H1 (cell line): ENCODE results near the gene MED31. TPM values are rescaled to one million over a fixed set of nuclear protein-coding genes. Genes with fewer than 3 reads are reported as not detected.

Experiments
- CTCF ChIA-PET: fragments of 300-600 bp; sonication (Branson Sonifier 250); formaldehyde crosslinking; loops from one replicate; lab custom pipeline; 2021; ENCODE audit not compliant: partially characterized antibody; lab: Charles Lee
- POLR2A ChIA-PET: fragments of 300-600 bp; sonication (Branson Sonifier 250); formaldehyde crosslinking; loops from one replicate; lab custom pipeline; 2021; ENCODE audit warnings: inconsistent platforms; ENCODE audit not compliant: partially characterized antibody; lab: Charles Lee
- DNase-seq, 2 experiments: peaks; one replicate each; pipeline versions ENCODE4 v3.0.0 to v3.0.0-alpha.2; 2010 to 2022; ENCODE audit warnings: low spot score in 2 of 2, low read depth in 1 of 2, mixed read lengths in 1 of 2
- FAIRE-seq: peaks from 2 replicates; lab custom pipeline; 2011; peaks lifted over from hg19 to GRCh38; lab: Jason Lieb, UNC
- H2AFZ ChIP-seq: 2 replicates; pipeline ENCODE4 v1.8.1; 2012; ENCODE audit warnings: low read length, inconsistent platforms
- H2AK5ac ChIP-seq: 2 replicates; pipeline ENCODE4 v1.6.1; 2013; ENCODE audit warnings: low read depth, low read length
- H2BK120ac ChIP-seq: replicated peaks from 2 replicates; pipeline ENCODE3; 2013; ENCODE audit warnings: low read depth, low read length, inconsistent platforms
- H2BK12ac ChIP-seq: 2 replicates; pipeline ENCODE4 v1.6.1; 2013; ENCODE audit warnings: low read depth, low read length
- H2BK15ac ChIP-seq: 2 replicates; pipeline ENCODE4 v1.6.1; 2013; ENCODE audit warnings: low read length
- H2BK20ac ChIP-seq: 2 replicates; pipeline ENCODE4 v1.6.1; 2013; ENCODE audit warnings: low read length
- H2BK5ac ChIP-seq: 2 replicates; pipeline ENCODE4 v1.6.1; 2013; ENCODE audit warnings: low read depth, low read length
- H3K14ac ChIP-seq: 2 replicates; pipeline ENCODE4 v1.6.1; 2013; ENCODE audit warnings: inconsistent platforms; ENCODE audit not compliant: insufficient read length
- H3K18ac ChIP-seq: 2 replicates; pipeline ENCODE4 v1.6.1; 2013; ENCODE audit warnings: low read length; ENCODE audit errors: extremely low read depth
- H3K23ac ChIP-seq: 2 replicates; pipeline ENCODE4 v1.6.1; 2013; ENCODE audit warnings: inconsistent platforms; ENCODE audit not compliant: insufficient read length
- H3K23me2 ChIP-seq: 2 replicates; pipeline ENCODE4 v1.6.1; 2013; ENCODE audit warnings: low read depth, low read length
- H3K27ac ChIP-seq: 2 replicates; pipeline ENCODE4 v1.6.1; 2011; ENCODE audit warnings: low read depth, low read length, inconsistent platforms
- H3K27me3 ChIP-seq, 4 experiments: replicated peaks in 1 of 4; 1 replicate in 1 of 4; 2 replicates in 3 of 4; pipeline versions ENCODE4 v1.6.1 to v1.8.1; 2011 to 2013; ENCODE audit warnings: low read length in 3 of 4, mild to moderate bottlenecking in 3 of 4, inconsistent platforms in 2 of 4, mixed read lengths in 2 of 4, moderate library complexity in 1 of 4; ENCODE audit not compliant: control insufficient read depth in 3 of 4, insufficient read depth in 3 of 4; ENCODE audit errors: extremely low read depth in 1 of 4
- H3K36me3 ChIP-seq, 4 experiments: 2 replicates each; pipeline versions ENCODE4 v1.6.1 to v1.8.1; 2011 to 2013; ENCODE audit warnings: mild to moderate bottlenecking in 4 of 4, low read length in 3 of 4, moderate library complexity in 2 of 4, control low read depth in 1 of 4, inconsistent platforms in 1 of 4; ENCODE audit not compliant: insufficient read depth in 4 of 4, control insufficient read depth in 2 of 4
- H3K4ac ChIP-seq: replicated peaks from 2 replicates; pipeline ENCODE3; 2013; ENCODE audit warnings: low read length, low read depth, mixed read lengths, inconsistent platforms; ENCODE audit not compliant: insufficient read length
- H3K4me1 ChIP-seq, 4 experiments: replicated peaks in 1 of 4; 1 replicate in 1 of 4; 2 replicates in 3 of 4; pipeline versions ENCODE4 v1.6.1 to v1.8.1; 2011 to 2013; ENCODE audit warnings: low read length in 3 of 4, inconsistent platforms in 2 of 4, mixed read lengths in 1 of 4; ENCODE audit not compliant: insufficient read depth in 4 of 4, control insufficient read depth in 3 of 4
- H3K4me2 ChIP-seq, 2 experiments: 2 replicates each; pipeline versions ENCODE4 v1.6.1 to v1.8.1; 2011 to 2013; ENCODE audit warnings: low read depth in 2 of 2, low read length in 2 of 2, control low read depth in 1 of 2, inconsistent platforms in 1 of 2, mild to moderate bottlenecking in 1 of 2; ENCODE audit not compliant: insufficient read depth in 1 of 2
- H3K4me3 ChIP-seq, 4 experiments: fragments of 200-600, 300-600 bp in 1 of 4; sonication (generic), shearing (Covaris generic), sonication (Bioruptor Twin) in 1 of 4; 2 replicates each; pipeline versions ENCODE4 v1.5.1 to v1.8.1; 2011 to 2016; ENCODE audit warnings: low read length in 4 of 4, low read depth in 3 of 4, control low read depth in 2 of 4, inconsistent platforms in 2 of 4, mild to moderate bottlenecking in 2 of 4, mixed read lengths in 1 of 4, moderate library complexity in 1 of 4; ENCODE audit not compliant: insufficient read depth in 2 of 4; ENCODE audit errors: extremely low read depth in 1 of 4
- H3K56ac ChIP-seq: replicated peaks from 2 replicates; pipeline ENCODE3; 2013; ENCODE audit warnings: low read depth, mild to moderate bottlenecking, mixed read lengths, low read length, inconsistent platforms; ENCODE audit not compliant: insufficient read length
- H3K79me1 ChIP-seq: 2 replicates; pipeline ENCODE4 v1.6.1; 2013; ENCODE audit warnings: low read depth, low read length, control low read depth
- H3K79me2 ChIP-seq, 2 experiments: 2 replicates each; pipeline versions ENCODE4 v1.6.1 to v1.8.1; 2012 to 2013; ENCODE audit warnings: low read length in 2 of 2, mild to moderate bottlenecking in 2 of 2, inconsistent platforms in 1 of 2; ENCODE audit not compliant: insufficient read depth in 2 of 2, control insufficient read depth in 1 of 2
- H3K9ac ChIP-seq, 4 experiments: replicated peaks in 1 of 4; 1 replicate in 1 of 4; 2 replicates in 3 of 4; pipeline versions ENCODE4 v1.6.1 to v1.8.1; 2011 to 2013; ENCODE audit warnings: low read depth in 3 of 4, low read length in 3 of 4, control low read depth in 2 of 4, mild to moderate bottlenecking in 2 of 4, moderate library complexity in 2 of 4, inconsistent platforms in 1 of 4; ENCODE audit errors: extremely low read depth in 1 of 4
- H3K9me3 ChIP-seq, 2 experiments: 2 replicates each; pipeline versions ENCODE4 v1.6.1 to v1.8.1; 2012 to 2013; ENCODE audit warnings: mild to moderate bottlenecking in 2 of 2, moderate library complexity in 2 of 2, control low read depth in 1 of 2, inconsistent platforms in 1 of 2, low read depth in 1 of 2, low read length in 1 of 2, mixed read lengths in 1 of 2; ENCODE audit not compliant: insufficient read depth in 2 of 2
- H4K20me1 ChIP-seq, 2 experiments: replicated peaks in 1 of 2; 2 replicates each; pipeline versions ENCODE3 to v1.8.1; 2011 to 2013; ENCODE audit warnings: inconsistent platforms in 2 of 2, low read length in 2 of 2, mild to moderate bottlenecking in 1 of 2; ENCODE audit not compliant: insufficient read depth in 2 of 2, control insufficient read depth in 1 of 2
- H4K5ac ChIP-seq: 2 replicates; pipeline ENCODE4 v1.6.1; 2013; ENCODE audit warnings: low read length, low read depth, mixed read lengths, inconsistent platforms; ENCODE audit not compliant: insufficient read length
- H4K8ac ChIP-seq: 2 replicates; pipeline ENCODE4 v1.8.0; 2013; ENCODE audit warnings: mild to moderate bottlenecking, moderate library complexity, low read length, inconsistent platforms; ENCODE audit not compliant: insufficient read depth; ENCODE audit errors: extremely low read depth
- H4K91ac ChIP-seq: replicated peaks from 2 replicates; pipeline ENCODE3; 2013; ENCODE audit warnings: low read length, mixed read lengths, inconsistent platforms; ENCODE audit not compliant: insufficient read length
- ATF2 ChIP-seq: IDR thresholded peaks from 2 replicates; pipeline ENCODE4 v1.6.1; 2012; ENCODE audit warnings: low read length, inconsistent platforms
- BRCA1 ChIP-seq: IDR thresholded peaks from 2 replicates; pipeline ENCODE4 v1.6.1; 2012; ENCODE audit warnings: low read depth, low read length, improper control_type of control experiment
- CBX8 ChIP-seq: fragments of 300-800, 300-1000 bp; sonication (generic); IDR thresholded peaks from 2 replicates; pipeline ENCODE4 v1.7.1; 2016; ENCODE audit warnings: low read depth, low read length, borderline replicate concordance
- CHD2 ChIP-seq: IDR thresholded peaks from 2 replicates; pipeline ENCODE4 v1.6.1; 2012; ENCODE audit warnings: low read length, improper control_type of control experiment
- CTCF ChIP-seq, 3 experiments: IDR thresholded peaks; 1 replicate in 2 of 3; 2 replicates in 1 of 3; pipeline versions ENCODE4 v1.5.1 to v1.6.1; 2011; ENCODE audit warnings: low read length in 3 of 3, mild to moderate bottlenecking in 3 of 3, inconsistent platforms in 2 of 3, low read depth in 1 of 3, moderate library complexity in 1 of 3; ENCODE audit not compliant: insufficient read depth in 1 of 3; ENCODE audit errors: control extremely low read depth in 1 of 3
- RBBP5 ChIP-seq: IDR thresholded peaks from 2 replicates; pipeline ENCODE4 v1.7.1; 2012; ENCODE audit warnings: low read depth, mild to moderate bottlenecking, inconsistent platforms, low read length, moderate library complexity, borderline replicate concordance
- SIRT6 ChIP-seq: IDR thresholded peaks from one replicate; pipeline ENCODE4 v1.7.1; 2012; ENCODE audit warnings: low read length, inconsistent platforms
- SP4 ChIP-seq: IDR thresholded peaks from 2 replicates; pipeline ENCODE4 v1.6.1; 2012; ENCODE audit warnings: low read length, inconsistent platforms
- USF2 ChIP-seq: IDR thresholded peaks from 2 replicates; pipeline ENCODE4 v1.6.1; 2011; ENCODE audit warnings: low read length, improper control_type of control experiment
- WGBS, 2 experiments: shearing (Covaris generic) in 1 of 2; methylation state at CpG; one replicate each; pipeline versions ENCODE4 v1.1.6 to v1.1.7; 2013 to 2015; ENCODE audit warnings: low lambda C conversion rate in 2 of 2, mixed read lengths in 2 of 2, inconsistent platforms in 1 of 2, low coverage in 1 of 2, missing lambda C conversion rate in 1 of 2; ENCODE audit not compliant: insufficient replicate concordance in 2 of 2, insufficient coverage in 1 of 2, insufficient read length in 1 of 2; ENCODE audit errors: extremely low coverage in 1 of 2, missing lambda C conversion rate in 1 of 2; 5-methylcytosine and 5-hydroxymethylcytosine counted together
- polyA plus RNA-seq, 7 experiments: library from polyadenylated mRNA; depleted of rRNA in 3 of 7; stranded (reverse) in 5 of 7; unstranded in 2 of 7; fragments of >200 nt in 5 of 7; fragments of 200-250 nt in 2 of 7; gene quantifications; 1 replicate in 5 of 7; 2 replicates in 1 of 7; 4 replicates in 1 of 7; pipeline versions ENCODE4 v1.2.1 to v1.2.3, GENCODE V29; 2011 to 2013; ENCODE audit warnings: missing spikeins in 2 of 7, mixed read lengths in 2 of 7
- total RNA-seq: library from RNA; stranded (reverse); fragmentation: NEBNext Ultra II Directional; extraction: Animal tissue kit (Norgen Biotek cat#: 25700); gene quantifications from 2 replicates; pipeline ENCODE4 v1.2.1, GENCODE V29; 2021

The MED31 gene
- total and polyA plus RNA-seq, 2 of the 8 experiments (the other 6 are each of a cell fraction or from before 2014, with no cell fraction given) = 4.6 to 12.3 TPM

- FAIRE-seq = no peak
- CTCF ChIA-PET = interaction anchor here (0.8 kb wide), 1 partner anchor 15 kb away, joined by 3 read pairs; the partner anchor contains the start of gene TXNDC17
- WGBS, 2 experiments = 94% methylated on average over 6 of the region's 6 CpGs; no CpG with 5 or more reads in 1 of the 2 experiments
These were observed 24.8 kb downstream of the MED31 start for GRCh38 chr17:6626616-6627015.

More at GRCh38 chr17:6626616-6627015, 24.8 kb downstream of the MED31 start:
- H3K9ac ChIP-seq = no peak overlapping the region
- no peak for TF ChIP-seq CHD2
- TF ChIP-seq SIRT6 = no peak
- TF ChIP-seq RBBP5 = no peak
- TF ChIP-seq BRCA1 = no peak
- TF ChIP-seq ATF2 = no peak
- TF ChIP-seq CBX8 = no peak
- no peak for TF ChIP-seq USF2
- no peak for TF ChIP-seq SP4
- TF ChIP-seq CTCF (IDR thresholded peaks at IDR 0.05; ENCODE audit: control extremely low read depth in 1 of 3, insufficient read depth in 1 of 3, low read depth in 1 of 3, low read length in 3 of 3) = no peak
- TF ChIP-seq, all 59 proteins: peak for 0
- no peak for DNase-seq
- Histone ChIP-seq H3K79me1 (no peaks in the 10 kb centered on the region), H4K20me1 (peaks cover 1 to 4% of the 10 kb centered on the region in 2 experiments), H3K23ac (no peak overlapping the region), H3K4me2 (no peak overlapping the region), H3K27ac (no peak overlapping the region), H4K5ac (no peak overlapping the region), H2BK120ac (no peak overlapping the region), H3K4me3 (no peak overlapping the region), H3K9me3 (no peaks in the 10 kb centered on the region), H3K27me3 (no peaks in the 10 kb centered on the region), H2BK15ac (no peak overlapping the region), H4K8ac (no peak overlapping the region), H3K4me1 (no peaks in the 10 kb centered on the region), H3K4ac (no peak overlapping the region), H3K79me2 (0 out of 4 replicates have a peak, but pooled peaks cover 0 to 4% of the 10 kb centered on the region in 2 experiments), H2BK20ac (no peak overlapping the region), H2BK5ac (no peak overlapping the region), H3K18ac (no peak overlapping the region), H3K56ac (no peak overlapping the region), H4K91ac (no peak overlapping the region), H2AFZ (no peak overlapping the region), H2AK5ac (no peak overlapping the region), H3K14ac (no peak overlapping the region), H2BK12ac (no peak overlapping the region), H3K36me3 (peaks cover 9 to 30% (median 24%) of the 10 kb centered on the region in 4 experiments), H3K23me2 (no peaks in the 10 kb centered on the region)
- POLR2A ChIA-PET = no interaction called here
